GM21737 (cell line): ENCODE measurements around the gene EPB41L4B.
"Not testable (repeated sequence)": the region's sequence is repeated elsewhere in the genome, so short reads cannot be mapped to it uniquely, and the experiment has no call there.

Experiments
- ATAC-seq: cut with Tn5 transposase; IDR thresholded peaks from one replicate; pipeline ENCODE4 v1.9.1; 2021; ENCODE audit warnings: mild to moderate bottlenecking, moderate library complexity; ENCODE audit not compliant: unreplicated experiment

Gene EPB41L4B

DNA sequence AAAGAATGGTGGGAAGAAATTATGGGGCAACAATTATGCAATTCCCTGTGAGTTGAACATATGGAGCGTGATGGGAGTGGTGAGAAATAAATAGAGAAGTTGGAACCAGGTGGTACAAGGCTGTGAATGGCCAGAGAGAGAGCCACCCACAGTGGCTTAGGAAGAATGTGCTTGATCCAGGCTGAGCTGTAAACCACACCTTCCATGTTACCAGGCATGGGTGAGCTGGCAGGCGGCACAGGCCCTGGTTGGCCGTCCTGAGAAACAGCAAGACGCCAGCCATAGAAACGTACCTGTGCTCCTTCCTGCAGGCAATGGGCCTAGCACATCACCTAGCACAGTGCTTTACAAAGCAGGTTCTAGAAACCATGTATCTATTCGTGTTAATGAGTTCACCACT is 74.3 kb downstream of the EPB41L4B start:
- no peak for ATAC-seq

DNA sequence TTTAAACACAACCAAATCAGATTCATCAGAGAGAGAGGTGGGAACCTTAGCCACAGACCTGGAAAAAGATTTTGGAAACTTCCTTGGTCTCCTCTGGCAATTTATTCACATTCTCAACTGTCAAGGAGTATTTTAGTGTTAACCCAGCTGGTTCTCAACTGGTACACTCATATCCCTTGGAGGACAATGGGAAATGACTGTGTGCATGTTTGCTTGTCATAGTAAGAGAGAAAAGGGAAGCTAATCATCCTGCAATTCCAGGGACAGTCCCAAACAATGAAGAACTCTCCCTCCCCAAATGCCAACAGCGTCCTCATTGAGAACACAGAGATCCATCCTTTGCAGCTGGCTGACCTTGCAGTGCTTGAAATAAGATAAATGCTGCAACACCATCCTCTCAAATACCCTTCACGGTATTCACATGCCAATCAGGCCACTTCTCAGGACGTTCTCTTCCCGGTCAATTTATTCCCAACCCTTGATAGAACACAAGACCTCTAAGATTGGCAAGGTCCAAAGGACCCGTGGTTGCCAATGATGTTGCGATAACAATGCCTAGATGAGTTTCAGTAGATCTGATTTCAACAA is 75.5 kb downstream of the EPB41L4B start:
- ATAC-seq: no peak

DNA sequence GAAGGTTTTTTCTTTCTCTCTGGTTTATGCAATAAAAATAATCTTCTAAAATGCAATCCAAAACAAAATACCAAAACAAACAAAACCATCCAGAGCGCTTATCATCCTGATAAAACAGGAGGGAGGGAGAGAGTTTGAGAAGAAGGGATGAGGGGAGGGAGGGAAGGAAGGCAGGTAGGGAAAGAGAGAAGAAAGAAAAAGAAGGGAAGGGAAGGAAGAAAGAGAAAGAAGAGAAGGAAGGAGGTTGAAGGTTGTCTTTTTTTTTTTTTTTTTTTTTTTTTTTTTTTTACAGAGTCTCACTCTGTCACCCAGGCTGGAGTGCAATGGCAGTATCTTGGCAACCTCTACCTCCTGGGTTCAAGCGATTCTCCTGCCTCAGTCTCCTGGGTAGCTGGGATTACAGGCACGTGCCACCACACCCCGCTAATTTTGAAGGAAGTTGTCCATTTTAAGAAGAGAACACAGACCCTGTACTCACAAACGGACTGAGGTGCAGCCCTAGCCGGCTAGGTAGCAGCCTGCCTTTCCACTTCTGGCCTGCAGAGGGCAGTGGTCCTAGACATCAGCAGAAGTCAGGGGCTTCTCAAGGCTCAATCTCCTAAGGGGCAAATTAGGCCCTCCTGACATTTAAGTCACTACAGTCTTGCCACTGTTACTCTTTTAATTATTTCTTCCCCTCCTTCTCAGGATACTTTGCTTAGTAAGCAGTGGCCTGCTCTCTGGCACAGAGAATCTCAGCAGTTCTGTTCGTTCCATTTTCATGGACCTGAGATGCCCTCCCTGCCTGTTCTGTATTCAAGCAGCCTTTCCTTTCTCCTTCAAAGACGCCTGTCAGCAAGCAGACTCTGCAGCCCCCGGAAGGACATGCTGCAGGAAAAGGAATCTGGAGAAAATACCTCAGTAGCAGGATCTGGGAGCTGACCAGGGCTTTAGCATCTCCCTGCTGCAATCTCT is 76.4 kb downstream of the EPB41L4B start:
- ATAC-seq: no peak

DNA sequence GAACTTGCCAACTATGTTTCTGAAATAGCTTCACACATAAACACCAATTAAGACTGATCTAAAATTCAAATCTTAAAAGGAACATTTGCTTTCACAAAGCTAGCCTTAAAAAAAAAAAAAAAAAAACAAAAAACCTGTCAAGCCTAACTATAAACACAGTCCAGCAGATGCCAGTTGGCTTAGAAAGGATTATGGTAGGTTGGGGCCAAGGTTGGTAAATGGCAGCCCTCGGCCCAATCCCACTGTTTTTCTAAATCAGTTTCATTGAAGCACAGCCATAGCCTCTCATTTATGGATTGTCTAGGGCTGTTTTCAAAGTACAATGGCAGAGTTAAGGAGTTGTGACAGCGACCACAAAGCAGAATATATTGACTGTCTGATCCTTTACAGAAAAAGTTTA is 78.1 kb downstream of the EPB41L4B start:
- ATAC-seq: no peak

DNA sequence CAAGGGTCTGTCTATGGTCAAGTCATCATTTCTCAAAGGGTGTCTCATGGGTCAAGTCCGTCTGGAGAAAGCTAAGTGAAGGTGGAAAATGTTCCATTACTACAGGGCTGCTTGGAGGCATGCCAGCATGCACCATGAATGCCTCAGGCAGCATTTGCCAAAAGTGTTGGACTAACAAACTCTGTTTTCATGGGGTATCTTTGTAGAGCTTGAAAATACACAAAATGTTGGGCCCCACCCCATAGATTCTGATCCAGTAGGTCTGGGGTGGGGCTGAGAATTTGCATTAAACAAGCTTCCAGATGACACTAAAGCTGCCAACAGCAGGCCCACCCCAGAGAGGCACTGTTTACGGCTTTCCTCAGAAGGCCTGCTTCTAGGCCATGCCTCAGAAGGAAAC is 78.8 kb downstream of the EPB41L4B start:
- no peak for ATAC-seq

DNA sequence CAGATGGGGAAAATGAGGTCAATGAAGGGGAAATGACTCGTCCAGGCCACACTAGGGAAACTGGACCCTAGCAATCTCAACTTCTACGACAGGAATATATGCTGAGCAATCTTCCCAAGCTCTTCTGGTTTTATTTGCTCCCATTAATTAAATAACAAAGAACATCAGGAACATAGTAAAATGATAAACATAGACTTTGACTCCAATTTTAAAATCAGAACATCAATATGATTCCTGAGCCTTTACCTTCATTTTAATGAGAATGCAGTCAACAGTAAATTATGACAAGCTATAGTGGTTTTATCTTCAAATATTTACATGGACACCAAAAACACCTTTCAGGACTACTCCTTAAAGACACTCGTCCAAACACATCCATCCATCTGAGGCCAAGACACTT is 79.7 kb downstream of the EPB41L4B start:
- ATAC-seq: no peak

DNA sequence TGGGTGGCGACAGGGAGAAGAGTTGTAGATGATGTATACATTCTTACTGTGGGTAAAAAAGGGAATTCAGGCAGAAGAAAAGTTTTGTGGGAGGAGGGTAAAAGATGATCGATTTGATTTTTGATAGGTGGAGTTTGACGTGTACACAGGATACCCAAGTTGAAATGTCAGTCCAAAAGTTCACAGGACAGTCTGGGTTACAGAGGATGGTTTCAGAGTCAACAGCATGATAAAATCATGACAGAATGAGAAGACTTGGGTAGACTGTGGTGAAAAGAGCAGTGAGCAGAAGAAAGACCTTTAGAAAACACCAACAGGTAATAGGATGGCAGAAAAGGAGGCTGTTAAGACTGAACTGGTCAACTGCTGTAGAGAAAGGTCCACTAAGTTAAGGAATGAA is 81.6 kb downstream of the EPB41L4B start:
- ATAC-seq: no peak

DNA sequence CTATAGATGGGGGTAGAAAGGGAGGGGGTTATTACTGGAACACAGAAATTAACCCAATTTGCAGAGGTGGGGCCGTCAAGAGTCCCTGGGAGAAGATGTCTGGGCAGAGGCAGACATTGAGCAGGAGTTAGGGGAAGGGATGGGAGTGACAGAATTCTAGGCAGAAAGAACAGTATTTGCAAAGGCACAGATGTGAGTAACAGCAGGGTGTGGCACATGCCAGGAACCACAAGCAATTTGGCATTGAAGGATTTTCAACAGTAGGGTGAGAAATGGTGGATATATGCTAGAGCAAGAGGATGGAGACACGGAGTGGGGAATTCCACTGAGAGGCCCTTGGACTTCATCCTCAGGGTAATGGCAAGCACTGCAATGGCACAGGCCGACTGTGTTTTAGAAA is 82.2 kb downstream of the EPB41L4B start:
- no peak for ATAC-seq

DNA sequence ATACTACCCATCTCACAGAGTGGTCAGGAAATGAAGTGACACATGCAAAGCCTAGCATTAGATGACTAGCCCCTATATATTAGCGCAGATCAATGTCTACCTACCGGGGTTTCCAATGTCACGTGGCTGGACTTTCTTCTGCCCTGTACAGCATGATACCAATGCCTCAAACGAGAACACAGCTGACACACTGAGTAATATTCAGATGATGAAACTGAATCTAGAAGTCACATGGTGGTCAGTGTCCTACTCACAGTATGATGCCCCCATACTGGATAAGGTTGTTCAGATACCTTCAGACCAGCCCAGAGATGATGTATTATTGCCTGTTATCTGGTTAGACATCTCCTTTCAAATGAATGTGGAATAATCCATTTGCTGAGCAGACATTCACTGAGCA is 82.7 kb downstream of the EPB41L4B start:
- ATAC-seq: no peak

DNA sequence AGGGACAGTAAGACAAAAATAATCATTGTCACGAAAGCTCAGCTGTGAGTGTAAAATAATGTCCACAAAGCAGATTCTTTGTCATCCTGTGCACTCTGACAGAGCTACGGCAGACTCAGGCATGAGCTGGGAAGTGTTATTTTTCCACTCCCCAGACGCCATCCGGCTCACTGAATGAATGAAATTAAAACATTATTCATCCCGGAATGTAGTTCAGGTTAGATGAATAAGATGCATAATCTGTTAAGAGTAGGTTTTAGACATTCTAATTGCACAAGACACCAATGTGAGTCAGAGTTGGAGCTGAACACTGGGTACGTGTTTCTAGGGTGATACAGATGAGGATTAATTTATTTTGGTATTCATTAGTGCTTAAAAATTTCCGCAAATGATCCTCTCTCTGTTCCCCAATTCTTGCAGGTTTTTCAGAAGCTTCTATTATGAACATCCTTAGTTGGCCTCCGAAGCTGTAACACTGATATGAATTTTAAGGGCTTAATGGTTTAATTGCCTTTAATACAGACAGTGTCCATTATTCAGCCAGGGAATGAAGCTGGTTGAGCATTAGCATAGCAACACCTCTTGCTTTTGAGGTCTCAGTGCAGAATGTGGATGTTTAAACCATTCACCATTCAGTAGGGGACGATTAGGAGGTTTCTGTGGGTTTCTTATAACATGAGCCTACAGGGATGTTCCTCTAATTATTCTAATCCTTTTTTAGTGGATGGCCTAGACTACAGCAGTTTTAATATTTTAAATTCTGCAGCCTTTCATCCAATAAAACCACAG is 88.2 kb downstream of the EPB41L4B start:
- ATAC-seq: no peak

DNA sequence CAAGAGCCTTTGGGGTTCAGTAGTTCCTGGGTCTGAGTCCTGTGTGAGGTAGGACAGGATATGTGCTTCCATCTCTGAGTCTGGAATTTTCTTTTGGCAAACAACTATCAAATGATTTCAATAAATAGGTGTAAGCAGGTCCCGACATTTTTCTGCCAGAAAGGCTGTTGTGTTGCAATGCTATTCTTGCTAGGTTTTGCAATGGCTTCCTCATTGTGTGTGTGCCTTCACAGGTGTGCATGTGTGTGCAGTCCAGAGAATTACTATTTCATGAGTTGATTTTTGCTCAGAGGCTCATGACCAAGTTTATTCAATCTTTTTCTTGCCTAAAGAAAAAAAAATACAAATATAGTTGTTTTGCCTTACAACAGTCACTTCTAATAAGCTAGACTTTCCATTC is 89.3 kb downstream of the EPB41L4B start:
- ATAC-seq: no peak

DNA sequence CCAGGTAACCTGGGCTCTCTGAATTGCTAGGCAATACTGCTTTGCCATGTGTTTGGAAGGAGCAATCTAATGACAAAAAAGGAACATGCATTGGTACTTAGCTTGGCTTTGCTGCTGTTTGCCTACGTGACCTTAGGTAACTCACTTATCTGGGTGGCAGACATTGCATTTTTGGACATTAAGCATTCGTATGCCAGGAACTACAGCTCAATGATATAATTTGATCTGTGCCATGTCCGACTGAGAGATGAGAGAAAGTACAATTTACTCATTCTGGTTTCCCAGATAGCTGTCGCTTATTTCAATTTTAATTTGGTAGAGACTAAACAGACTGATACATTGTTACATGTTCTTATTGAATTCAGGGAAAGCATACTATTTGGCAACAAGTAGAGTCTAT is 90.6 kb downstream of the EPB41L4B start:
- no peak for ATAC-seq

DNA sequence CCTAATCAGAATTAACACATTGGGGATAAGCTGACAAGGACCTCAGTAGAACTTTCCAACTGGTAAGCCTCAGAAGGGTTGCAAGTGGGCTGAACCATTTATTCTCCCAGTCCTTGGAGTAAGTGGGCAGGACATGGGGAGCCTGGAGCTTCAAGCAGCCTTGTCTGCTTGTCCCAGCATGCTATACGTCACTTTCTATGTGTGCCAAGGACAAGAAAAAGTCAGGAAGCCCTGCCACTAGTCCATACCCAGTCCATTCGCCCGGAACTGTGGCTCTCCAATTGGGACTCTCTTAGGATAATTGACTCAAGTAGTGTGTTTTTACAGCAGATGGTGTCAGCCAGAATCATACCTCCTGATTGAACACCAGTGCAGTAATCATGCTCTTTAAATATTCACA is 91.2 kb downstream of the EPB41L4B start:
- no peak for ATAC-seq

DNA sequence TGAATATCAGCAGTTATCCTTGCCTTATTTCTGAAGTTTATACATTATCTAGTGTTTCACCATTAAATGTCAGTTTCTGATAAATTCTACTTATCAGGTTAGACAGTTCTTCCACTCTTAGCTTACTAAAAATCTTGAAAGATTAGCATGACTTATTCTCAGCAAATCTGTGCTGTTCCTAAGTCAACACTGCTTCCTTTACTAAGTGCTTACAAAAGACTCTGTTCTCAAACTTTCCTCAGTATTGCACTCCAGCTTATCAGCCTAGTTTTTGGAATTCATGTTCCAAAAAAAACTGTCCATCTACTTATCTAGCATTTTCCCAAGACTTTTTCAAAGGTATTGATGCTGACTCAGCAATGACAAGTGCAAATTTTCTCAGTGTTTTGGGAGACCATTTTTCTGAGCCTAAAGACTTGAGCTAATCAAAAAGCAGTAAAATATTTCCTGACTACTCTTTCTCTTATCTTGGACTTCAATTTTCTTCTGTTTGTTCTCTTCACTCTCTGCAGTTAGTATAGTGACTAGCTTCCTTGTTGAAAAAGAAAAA is 92.7 kb downstream of the EPB41L4B start:
- no peak for ATAC-seq

DNA sequence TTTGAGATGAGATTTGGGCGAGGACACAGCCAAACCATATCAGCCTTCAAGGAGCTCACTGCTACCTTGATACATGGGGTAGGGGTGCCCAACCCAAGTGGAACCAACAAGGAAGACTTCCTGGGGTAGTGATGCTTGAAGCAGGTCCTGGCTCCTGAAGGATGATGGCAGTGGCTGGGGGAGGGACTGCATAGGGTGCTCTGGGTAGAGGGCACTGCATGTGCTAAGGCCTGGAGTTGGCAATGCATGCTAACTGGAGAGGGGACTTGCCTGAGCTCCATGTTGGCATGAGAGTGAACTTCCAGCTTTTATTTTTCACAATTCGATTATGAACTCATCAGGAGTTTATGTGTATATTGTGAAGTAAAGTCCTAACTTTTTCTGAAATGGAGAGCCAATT is 95.2 kb downstream of the EPB41L4B start:
- ATAC-seq: no peak

DNA sequence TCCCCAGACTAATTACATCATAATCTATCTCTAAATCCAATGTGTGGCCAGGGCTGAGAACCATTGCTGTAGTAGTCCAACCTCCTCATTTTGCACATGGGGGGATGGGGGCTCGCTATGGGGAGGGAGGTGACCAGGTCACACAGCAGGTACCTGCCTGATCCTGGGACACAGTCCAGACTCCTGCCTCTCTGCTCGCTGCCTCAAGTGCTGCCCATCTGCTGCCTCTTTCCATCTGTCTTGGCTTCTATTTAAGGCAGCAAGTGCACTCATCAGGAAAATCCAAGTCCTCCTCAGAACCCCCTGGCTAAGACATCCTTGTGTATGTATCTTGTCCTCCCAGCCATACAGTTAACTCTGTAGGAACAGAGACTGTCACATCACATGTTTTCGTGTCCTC is 96.1 kb downstream of the EPB41L4B start:
- ATAC-seq: no peak

DNA sequence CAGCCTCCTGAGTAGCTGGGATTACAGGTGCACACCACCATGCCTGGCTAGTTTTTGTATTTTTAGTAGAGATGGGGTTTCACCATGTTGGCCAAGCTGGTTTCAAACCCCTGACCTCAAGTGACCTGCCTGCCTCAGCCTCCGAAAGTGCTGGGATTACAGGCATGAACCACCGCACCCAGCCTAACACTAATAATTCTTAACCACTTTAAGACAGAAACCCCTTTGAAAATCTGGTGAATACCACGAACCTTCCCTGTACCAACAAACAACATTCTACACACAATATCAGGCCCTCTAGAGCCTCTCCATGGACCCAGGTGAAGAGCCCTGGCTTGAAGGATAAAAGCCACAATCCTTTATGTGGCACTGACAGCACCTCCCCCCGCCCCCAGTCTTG is 102.6 kb downstream of the EPB41L4B start:
- not testable (repeated sequence) for ATAC-seq

DNA sequence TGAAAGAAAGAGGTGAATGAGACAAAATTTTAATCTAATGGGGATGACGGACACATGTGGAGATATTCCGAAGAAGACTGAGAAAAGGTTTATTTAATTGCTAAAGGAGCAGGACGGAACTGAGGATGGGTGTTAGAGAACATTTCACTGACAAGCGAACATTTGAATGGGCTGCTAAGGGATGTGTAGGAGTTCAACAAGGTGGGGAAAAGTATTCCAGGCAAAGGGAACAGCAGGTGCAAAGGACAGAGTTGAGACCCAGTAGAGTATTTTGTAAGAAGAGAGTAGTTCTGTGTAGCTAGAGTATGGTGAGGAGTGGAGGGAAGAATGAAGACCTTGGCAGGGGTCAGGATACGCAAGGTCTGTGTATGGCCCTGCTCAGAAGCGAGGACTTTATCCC is 106.4 kb downstream of the EPB41L4B start:
- ATAC-seq: no peak

DNA sequence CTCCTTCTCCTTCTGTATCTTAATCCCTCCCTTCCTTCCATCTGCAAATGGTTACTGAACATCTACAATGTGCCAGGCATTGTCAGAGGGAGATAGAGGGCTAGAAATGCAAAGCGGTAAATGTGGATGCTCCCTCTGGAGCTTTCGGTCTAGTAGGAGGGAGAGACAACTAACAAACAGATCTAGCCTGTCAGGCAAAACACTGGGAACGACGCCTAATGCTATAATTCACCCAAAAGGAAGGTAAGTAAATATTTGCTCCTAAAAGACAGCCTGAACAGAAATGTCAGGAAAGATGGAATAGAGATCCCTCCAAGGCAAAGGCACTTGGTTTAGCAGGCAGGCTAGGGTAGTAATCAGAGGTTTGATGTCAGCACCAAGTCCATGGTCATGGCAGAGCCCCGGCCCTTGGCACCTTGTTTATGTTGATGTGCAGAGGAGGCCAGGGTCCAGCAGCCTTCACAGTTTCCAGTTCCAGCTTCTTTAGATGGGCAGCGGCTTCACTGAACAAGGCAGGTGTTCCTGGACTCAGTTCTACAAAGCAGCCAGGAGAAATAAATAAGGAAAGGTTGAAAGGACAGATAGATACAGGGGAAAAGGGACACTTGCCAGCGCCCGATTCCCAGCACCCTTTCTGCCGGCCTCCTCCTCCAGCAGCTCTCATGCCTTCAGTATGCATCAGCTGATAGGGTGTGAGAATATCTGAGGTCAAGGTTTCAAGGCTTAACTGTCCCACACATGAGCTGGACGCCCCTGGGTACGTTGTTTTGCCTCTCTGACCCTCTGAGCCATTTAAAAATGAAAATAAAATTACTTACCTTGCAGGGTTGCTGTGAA is 107.4 kb downstream of the EPB41L4B start:
- no peak for ATAC-seq

DNA sequence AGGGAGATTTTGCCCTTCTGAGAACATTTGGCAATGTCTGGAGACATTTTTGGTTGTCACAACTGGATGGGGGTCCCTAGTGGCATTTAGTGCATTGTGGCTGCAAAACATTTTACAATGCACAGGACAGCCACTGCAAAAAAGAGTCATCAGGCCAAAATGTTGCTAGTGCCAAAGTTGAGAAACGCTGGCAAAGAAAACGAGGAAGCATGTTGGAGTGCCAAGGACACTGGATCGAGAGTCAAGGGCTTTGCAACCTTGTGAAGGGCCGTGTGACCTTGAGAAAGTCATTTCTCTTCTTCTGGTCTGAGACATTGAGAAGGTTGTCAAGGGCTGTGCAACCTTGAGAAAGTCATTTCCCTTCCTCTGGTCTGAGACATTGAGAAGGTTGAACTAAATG is 108.1 kb downstream of the EPB41L4B start:
- ATAC-seq: no peak

DNA sequence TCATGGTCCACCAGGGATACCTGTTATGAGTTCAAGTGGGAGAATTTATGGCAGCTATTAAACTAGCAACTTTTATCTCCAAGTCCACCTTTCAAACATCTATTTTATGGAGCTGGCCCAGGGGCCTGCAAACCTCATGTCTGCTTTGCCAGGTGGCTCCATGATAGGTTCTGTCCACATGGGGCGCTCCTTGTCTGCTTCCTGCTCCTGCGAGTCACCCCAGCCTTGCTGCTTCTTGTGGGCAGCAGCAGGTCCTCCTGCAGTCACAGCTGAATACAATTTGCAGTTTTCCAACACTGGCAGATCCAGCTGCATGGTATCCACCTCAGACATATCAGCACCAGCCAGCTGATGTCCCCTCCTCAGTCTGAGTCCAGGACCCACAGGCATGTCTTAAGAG is 114.2 kb downstream of the EPB41L4B start:
- ATAC-seq: no peak
